ENCODE measurements around the gene CDYL2.

GRCh38 chr16:80831039-80831438, 26.6 kb upstream of the CDYL2 start:
- TF ChIP-seq GATA2 (IDR thresholded peaks at IDR 0.05; ENCODE audit: low read depth, low read length), result no peak
- no peak for TF ChIP-seq GATA3 (IDR thresholded peaks at IDR 0.05; ENCODE audit: low read depth, low read length)
